SU-DHL-6 (cell line): ENCODE data around the gene HBZ.
"Not testable (repeated sequence)": the region's sequence is repeated elsewhere in the genome, so short reads cannot be mapped to it uniquely, and the experiment has no call there.

ENCODE experiments used
- H2AFZ ChIP-seq: fragments of 200-600 bp; sonication (generic); 2 replicates; pipeline ENCODE4 v1.6.1; 2014; ENCODE audit warnings: low read depth, mild to moderate bottlenecking, moderate library complexity, mixed read lengths, antibody characterized with exemption, low read length; ENCODE audit not compliant: severe bottlenecking
- H3F3A ChIP-seq: fragments of 200-600 bp; shearing (Covaris generic); 2 replicates; pipeline ENCODE4 v1.6.0; 2016; ENCODE audit warnings: antibody characterized with exemption, mild to moderate bottlenecking; ENCODE audit not compliant: insufficient read depth
- H3K27ac ChIP-seq: fragments of 200-600 bp; sonication (generic); 2 replicates; pipeline ENCODE4 v1.5.1; 2016; ENCODE audit warnings: low read depth, mild to moderate bottlenecking, low read length, moderate library complexity, mixed read lengths
- H3K27me3 ChIP-seq: fragments of 200-600 bp; sonication (generic), shearing (Covaris generic); 2 replicates; pipeline ENCODE4 v1.6.0; 2014; ENCODE audit warnings: mild to moderate bottlenecking, low read length
- H3K36me3 ChIP-seq: fragments of 200-600 bp; sonication (generic); 2 replicates; pipeline ENCODE4 v1.6.1; 2014; ENCODE audit warnings: mild to moderate bottlenecking, low read length, mixed read lengths
- H3K4me2 ChIP-seq: fragments of 300-600, 200-600 bp; shearing (Covaris generic), sonication (generic); 2 replicates; pipeline ENCODE4 v1.6.0; 2014; ENCODE audit warnings: low read length, low read depth, mild to moderate bottlenecking; ENCODE audit not compliant: poor library complexity, severe bottlenecking
- H3K4me3 ChIP-seq: fragments of 200-600 bp; sonication (generic); 2 replicates; pipeline ENCODE4 v1.5.1; 2014; ENCODE audit warnings: antibody characterized with exemption, low read length, mild to moderate bottlenecking, mixed read lengths; ENCODE audit not compliant: insufficient read depth, poor library complexity, severe bottlenecking
- H3K79me2 ChIP-seq: fragments of 200-600 bp; sonication (generic); 2 replicates; pipeline ENCODE4 v1.6.1; 2014; ENCODE audit warnings: mild to moderate bottlenecking, low read length, moderate library complexity; ENCODE audit not compliant: insufficient read depth
- H3K9ac ChIP-seq: fragments of 200-600 bp; sonication (generic); 2 replicates; pipeline ENCODE4 v1.7.0; 2014; ENCODE audit warnings: mild to moderate bottlenecking, low read length
- H3K9me2 ChIP-seq: fragments of 200-600 bp; sonication (generic); replicated peaks from 2 replicates; pipeline ENCODE4 v1.6.1; 2014; ENCODE audit warnings: low read length; ENCODE audit not compliant: insufficient read depth
- H3K9me3 ChIP-seq: fragments of 200-600 bp; sonication (generic); 2 replicates; pipeline ENCODE4 v1.6.1; 2014; ENCODE audit warnings: low read length, mixed read lengths; ENCODE audit not compliant: insufficient read depth
- H4K20me1 ChIP-seq: fragments of 200-600 bp; sonication (generic); 2 replicates; pipeline ENCODE4 v1.6.1; 2014; ENCODE audit warnings: low read depth, mild to moderate bottlenecking, antibody characterized with exemption, low read length, moderate library complexity, mixed read lengths
- CTCF ChIP-seq: fragments of 200-600 bp; sonication (generic); IDR thresholded peaks from one replicate; pipeline ENCODE4 v1.5.1; 2017; ENCODE audit warnings: antibody characterized with exemption, mild to moderate bottlenecking, low read length, moderate library complexity; ENCODE audit not compliant: insufficient read depth, poor library complexity, severe bottlenecking
- EZH2phosphoT487 ChIP-seq: fragments of 200-600 bp; sonication (generic), shearing (Covaris generic); conservative IDR thresholded peaks from 2 replicates; pipeline ENCODE4 v1.6.1; 2018; ENCODE audit warnings: mild to moderate bottlenecking, antibody characterized with exemption, low read length, moderate library complexity, mixed read lengths

HBZ gene

GRCh38 chr16:162271-162991, 10.0 kb downstream of the HBZ start:
- no peaks in the 10 kb centered on the region for H3K9me3 ChIP-seq
- no peak overlapping the region for H2AFZ ChIP-seq
- no peaks in the 10 kb centered on the region for H3K36me3 ChIP-seq
- no peaks in the 10 kb centered on the region for H3K9me2 ChIP-seq
- H3K9ac ChIP-seq: no peak overlapping the region
- H3K79me2 ChIP-seq: no peaks in the 10 kb centered on the region
- H3K4me2 ChIP-seq: no peak overlapping the region
- H3F3A ChIP-seq: no peaks in the 10 kb centered on the region
- no peak overlapping the region for H3K4me3 ChIP-seq
- no peak for TF ChIP-seq EZH2phosphoT487
- TF ChIP-seq CTCF: no peak
- H3K27me3 ChIP-seq: no peaks in the 10 kb centered on the region
- H4K20me1 ChIP-seq: no peaks in the 10 kb centered on the region
- no peak overlapping the region for H3K27ac ChIP-seq

GRCh38 chr16:163139-163538, 10.7 kb downstream of the HBZ start:
- H4K20me1 ChIP-seq, H3K4me2 ChIP-seq, H3K27ac ChIP-seq, H3K9ac ChIP-seq, H2AFZ ChIP-seq, H3K9me2 ChIP-seq, H3K79me2 ChIP-seq, H3K9me3 ChIP-seq, H3K27me3 ChIP-seq, H3K4me3 ChIP-seq, H3K36me3 ChIP-seq, H3F3A ChIP-seq: not testable (repeated sequence)

GRCh38 chr16:163696-164095, 11.3 kb downstream of the HBZ start:
- H3K9me3 ChIP-seq, H3K4me3 ChIP-seq, H3K36me3 ChIP-seq, H3K27me3 ChIP-seq, H2AFZ ChIP-seq, H3K9me2 ChIP-seq, H3F3A ChIP-seq, H3K4me2 ChIP-seq, H3K79me2 ChIP-seq, H3K9ac ChIP-seq, H4K20me1 ChIP-seq, H3K27ac ChIP-seq: not testable (repeated sequence)

DNA sequence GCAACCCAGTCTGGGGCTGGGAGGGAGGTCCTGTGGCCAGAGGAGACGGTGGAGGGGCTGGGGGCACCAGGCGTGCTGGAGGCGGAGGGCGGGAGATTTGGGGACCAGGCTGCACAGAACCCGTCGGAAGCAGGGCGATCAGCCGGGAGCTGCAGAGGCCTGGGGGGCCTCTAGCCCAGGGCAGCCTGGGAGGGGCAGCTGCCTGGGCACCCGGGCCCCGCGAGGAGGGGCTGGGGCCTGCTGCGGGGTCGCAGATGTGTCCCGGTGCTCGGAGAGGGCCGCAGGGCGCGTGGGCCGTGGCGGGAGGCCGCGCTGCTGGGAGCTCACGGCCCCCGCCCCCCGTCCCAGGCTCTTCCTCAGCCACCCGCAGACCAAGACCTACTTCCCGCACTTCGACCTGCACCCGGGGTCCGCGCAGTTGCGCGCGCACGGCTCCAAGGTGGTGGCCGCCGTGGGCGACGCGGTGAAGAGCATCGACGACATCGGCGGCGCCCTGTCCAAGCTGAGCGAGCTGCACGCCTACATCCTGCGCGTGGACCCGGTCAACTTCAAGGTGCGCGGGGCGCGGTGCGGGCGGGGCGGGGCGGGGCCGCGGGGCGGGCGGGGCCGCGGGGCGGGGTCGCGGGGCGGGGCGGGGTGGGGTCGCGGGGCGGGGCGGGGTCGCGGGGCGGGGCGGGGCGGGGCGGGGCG, 11.8 kb downstream of the HBZ start:
- not testable (repeated sequence) for H4K20me1 ChIP-seq, H3K4me2 ChIP-seq, H3K27ac ChIP-seq, H3K79me2 ChIP-seq, H2AFZ ChIP-seq, H3K36me3 ChIP-seq, H3K9me2 ChIP-seq, H3F3A ChIP-seq, H3K9me3 ChIP-seq, H3K9ac ChIP-seq, H3K4me3 ChIP-seq, H3K27me3 ChIP-seq
